Astrocyte of the hippocampus (primary cell): Measurements from ENCODE around the gene SSBP4.
A peak's percentile ranks its signal among the peaks of the same experiment; 100 is the strongest.

Experiments used
- DNase-seq: peaks from one replicate; pipeline ENCODE4 v3.0.0; 2011; ENCODE audit warnings: low read depth, low spot score

SSBP4 gene

DNA sequence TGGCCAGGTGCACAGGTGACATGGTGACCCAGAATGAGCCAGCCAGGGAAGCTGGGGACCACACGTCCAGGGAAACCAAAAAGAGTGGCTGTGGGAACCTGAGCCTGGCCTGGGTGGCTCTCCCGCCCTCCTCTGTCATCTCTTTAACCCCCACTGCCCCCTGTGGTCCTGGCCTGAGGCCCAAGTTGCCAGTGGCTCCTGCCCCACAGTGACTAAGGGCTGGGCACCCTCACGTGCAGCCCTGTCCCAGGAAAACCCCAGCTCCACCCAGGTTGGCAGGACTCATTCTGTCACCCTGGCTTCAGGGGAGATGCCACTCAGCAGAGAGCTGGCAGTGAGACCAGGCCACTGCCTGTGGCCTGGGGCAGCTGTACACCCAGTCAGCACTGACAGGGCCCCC is 49.3 kb downstream of the SSBP4 start:
- DNase-seq: no peak

GRCh38 chr19:18469069-18469846 is 50.1 kb downstream of the SSBP4 start:
- peak; percentile 71 for DNase-seq

DNA sequence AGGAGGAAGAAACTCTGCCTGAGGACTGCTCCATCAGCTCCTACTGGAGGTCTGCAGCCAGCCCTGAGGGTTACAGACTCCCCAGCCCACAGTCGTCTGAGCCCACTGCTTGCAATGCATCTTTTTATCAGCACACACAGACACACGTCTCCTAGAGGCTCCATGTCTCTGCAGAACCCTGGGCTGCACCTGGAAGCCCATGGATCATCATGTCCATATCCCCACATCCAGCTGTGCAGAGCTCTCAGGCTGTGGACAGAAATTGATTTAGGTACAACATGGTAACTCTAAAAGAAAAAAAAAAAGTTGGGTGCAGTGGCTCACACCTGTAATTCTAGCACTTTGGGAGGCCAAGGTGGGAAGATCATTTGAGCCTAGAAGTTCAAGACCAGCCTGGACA is 51.6 kb downstream of the SSBP4 start:
- no peak for DNase-seq

- DNase-seq: no peak
Observed at GRCh38 chr19:18473003-18473705, 54.0 kb downstream of the SSBP4 start.

GRCh38 chr19:18473706-18474087 is 54.5 kb downstream of the SSBP4 start:
- DNase-seq: no peak

DNA sequence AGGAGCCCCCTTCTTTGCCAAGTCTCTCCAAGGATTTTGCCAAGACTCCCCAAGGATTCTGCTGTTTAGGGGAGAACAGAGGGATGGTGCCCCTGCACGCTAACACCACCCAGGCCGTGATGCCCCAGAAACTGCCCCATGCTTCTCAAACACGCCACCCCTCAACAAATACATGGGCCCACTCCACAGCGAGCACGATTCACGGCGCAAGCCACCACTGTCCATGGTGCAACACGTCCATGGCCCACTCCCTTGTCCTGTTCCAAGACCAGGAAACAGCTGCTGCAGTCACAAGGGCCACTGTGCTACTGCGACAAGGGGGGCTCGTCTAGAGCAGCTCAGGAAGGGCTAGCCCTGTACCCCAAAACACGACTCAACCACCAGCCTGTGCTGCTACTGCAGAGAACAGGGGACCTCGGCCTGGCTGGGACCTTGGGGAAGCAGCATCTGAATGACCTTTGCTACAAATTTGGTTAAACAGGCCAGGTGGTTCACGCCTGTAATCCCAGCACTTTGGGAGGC is 55.2 kb downstream of the SSBP4 start:
- DNase-seq: no peak

DNA sequence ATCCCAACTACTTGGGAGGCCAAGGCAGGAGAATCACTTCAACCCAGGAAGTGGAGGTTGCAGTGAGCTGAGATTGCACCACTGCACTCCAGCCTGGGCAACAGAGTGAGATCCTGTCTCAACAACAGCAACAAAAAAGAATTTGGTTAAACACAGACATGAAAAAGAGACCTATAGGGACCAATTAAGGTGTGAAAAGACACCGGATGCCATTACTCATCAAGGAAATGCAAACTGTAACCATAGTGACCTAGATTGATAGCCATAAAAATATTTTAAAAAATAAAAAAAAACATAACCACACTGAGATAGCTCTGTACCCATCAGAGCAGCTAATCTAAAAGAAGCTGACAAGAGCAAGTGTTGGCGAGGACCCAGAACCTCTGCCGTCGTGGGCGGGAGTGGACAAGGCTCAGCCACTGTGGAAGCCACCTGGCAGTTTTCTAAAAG is 55.8 kb downstream of the SSBP4 start:
- no peak for DNase-seq

DNA sequence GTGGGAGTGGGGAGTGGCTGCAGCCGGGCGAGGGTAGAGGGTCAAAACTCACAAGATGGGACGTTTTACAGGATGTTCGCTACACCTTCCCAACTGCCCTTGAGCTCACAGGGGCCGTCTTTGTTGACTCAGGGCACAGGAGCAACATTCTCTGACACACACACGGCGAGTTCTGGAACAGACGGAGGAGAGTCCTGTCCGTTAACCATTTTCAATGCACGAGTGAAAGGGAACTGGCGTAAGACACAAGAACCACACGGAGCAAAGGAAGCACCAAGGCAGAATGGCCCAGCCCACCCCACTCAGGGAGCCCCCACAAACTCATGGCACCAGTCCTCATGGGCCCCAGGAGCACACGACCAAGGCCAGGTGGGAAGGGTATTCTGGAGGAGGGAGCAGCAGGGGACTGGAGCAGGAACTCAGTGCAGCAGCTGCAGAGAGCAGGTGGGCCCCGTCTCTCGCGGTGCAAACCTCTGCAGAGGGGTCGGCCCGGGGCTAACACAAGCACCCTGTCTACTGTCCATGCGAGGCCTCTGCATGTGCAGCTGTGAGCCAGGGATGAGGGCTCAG is 56.6 kb downstream of the SSBP4 start:
- DNase-seq: no peak

- DNase-seq: no peak
Observed at GRCh38 chr19:18476507-18477041, 57.4 kb downstream of the SSBP4 start.

DNA sequence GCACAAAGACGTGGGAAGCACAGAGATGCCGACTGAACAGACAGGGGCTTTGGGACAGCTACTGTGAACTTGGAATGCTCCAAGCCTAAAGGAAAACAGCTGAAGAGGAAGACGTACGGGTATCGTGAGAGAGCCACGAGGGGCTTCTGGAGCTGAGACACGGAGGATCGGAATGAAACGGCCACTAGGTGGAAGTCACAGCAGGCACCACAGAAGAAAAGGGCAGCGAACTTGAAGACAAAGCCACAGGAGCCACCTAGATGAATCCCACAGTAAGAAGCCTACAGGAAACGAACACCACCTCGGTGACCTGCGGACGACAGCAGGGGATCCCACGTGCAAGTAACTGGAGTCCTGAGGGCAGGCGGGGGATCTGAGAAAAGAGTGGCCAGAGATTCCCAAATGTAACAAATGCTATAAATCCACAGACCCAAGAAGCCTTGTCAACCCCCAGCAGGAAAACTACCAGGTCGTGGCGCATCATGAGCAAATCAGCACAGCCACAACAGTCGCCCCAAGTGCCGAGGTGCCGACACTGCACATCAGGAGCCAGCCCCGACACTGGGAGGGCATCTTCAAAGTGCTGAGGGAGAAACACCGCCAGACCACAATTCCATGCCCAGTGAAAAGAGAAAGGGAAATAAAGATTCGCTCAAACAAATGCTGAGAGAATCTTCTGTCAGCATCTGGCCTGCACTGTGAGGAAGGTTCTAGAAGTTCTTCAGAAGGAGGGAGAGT is 58.0 kb downstream of the SSBP4 start:
- DNase-seq: no peak

DNA sequence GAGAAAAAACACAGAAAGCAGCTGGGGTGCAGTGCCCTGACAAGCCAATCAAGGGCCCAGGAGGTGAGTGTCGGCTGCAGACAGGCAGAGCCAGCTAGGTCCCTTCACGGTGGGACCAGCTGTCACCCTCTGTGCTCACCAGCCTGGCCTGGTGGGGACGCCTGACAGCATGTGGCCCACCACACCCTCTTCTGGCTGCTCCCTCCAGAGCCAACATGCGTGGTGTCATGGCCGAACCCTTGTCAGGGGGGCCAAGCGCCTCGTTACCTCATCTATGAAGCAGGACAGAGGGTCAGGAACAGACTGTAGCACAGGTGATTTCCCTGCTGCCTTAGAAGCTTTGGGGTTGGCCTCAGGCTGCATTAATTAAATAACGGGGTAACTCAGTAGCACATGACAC is 58.8 kb downstream of the SSBP4 start:
- DNase-seq: no peak

DNA sequence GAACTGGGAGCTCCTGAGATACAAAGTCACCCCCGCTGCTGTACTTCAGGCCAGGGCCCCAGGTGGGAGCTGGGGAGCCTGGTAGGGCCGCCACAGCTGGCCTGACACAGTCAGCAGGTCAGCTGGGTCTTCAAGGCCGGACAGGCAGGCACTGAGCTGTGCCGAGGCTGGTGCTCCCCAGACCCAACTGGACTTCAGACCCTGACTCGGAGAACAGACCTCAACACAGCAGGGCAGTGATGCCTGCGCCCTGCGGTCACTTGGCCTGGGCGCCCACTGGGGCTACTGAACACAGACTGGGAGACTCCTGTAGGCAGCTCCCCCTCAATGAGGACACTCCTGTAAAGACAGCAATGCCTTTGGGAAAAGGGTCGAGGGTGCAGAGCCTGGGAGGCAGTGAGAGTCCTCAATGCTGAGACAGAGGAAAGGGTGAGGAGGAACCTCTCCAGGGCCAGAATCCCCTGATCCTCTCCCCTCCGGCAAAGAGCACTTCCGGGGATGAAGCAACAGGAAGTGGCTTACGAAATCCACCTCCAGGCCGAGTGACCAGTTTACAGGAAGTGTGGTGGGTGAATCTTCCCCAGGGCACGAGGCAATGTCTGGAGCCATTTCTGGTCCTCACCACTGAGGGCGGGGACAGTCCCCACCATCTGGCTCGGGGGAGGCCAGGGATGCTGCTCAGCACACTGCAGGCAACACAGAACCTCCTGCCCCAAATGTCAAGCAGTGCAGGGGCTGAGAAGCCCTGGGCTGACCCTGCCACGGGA is 59.5 kb downstream of the SSBP4 start:
- no peak for DNase-seq

- DNase-seq: no peak
Observed at GRCh38 chr19:18480006-18480691, 61.0 kb downstream of the SSBP4 start.

DNA sequence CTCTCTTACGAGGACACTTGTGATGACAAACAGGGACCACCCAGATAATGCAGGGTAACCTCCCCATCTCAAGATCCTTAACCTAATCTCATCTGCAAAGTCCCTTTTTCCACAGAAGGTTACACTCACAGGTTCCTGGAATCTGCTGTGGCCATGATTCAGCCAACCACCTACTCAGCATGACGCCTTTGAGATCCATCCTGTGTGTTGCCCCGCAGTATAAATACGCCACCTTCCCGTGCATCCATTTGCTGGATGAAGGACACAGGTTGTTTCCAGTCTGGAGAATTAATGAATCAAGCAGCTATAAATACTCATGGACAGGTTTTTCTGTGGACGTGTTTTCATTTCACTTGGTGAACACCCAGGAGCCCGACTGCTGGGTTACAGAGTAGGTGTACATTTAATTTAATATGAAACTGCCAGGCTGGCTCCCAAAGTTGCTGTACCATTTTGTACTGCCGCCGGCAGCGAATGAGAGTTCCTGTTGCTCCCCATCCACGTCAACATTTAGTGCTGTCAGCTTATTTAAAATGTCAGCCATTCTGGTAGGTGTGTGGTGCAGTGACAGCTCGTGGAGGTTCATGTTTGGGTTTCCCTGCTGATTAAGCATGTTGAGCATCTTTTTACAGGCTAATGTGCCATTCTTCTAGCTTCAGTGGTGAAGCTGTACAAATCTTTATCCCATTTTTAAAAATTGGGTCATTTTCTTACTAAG is 62.5 kb downstream of the SSBP4 start:
- no peak for DNase-seq

- DNase-seq: no peak
Observed at GRCh38 chr19:18483119-18483890, 64.1 kb downstream of the SSBP4 start.
